Ishikawa (cell line): ENCODE data around the gene MEGF6.

Source experiments
- CEBPB ChIP-seq: IDR thresholded peaks from 2 replicates; pipeline ENCODE4 v1.6.1; 2012
- EP300 ChIP-seq: IDR thresholded peaks from 2 replicates; pipeline ENCODE4 v1.6.1; 2012; ENCODE audit warnings: borderline replicate concordance
- FOXM1 ChIP-seq: IDR thresholded peaks from 2 replicates; pipeline ENCODE4 v1.6.1; 2012; ENCODE audit warnings: low read depth, borderline replicate concordance
- MAX ChIP-seq: IDR thresholded peaks from 2 replicates; pipeline ENCODE4 v1.6.1; 2012
- NFIC ChIP-seq: IDR thresholded peaks from 2 replicates; pipeline ENCODE4 v1.6.1; 2012
- RAD21 ChIP-seq: IDR thresholded peaks from 2 replicates; pipeline ENCODE4 v1.6.1; 2012; ENCODE audit warnings: low read depth
- TAF1 ChIP-seq: IDR thresholded peaks from 2 replicates; pipeline ENCODE4 v1.6.1; 2012; ENCODE audit warnings: low read depth, mild to moderate bottlenecking
- YY1 ChIP-seq: IDR thresholded peaks from 2 replicates; pipeline ENCODE4 v1.6.1; 2012; ENCODE audit warnings: low read depth
- TF ChIP-seq, protein P1 (sequence below): IDR thresholded peaks from 2 replicates; pipeline ENCODE4 v1.6.1; 2012

DNA sequence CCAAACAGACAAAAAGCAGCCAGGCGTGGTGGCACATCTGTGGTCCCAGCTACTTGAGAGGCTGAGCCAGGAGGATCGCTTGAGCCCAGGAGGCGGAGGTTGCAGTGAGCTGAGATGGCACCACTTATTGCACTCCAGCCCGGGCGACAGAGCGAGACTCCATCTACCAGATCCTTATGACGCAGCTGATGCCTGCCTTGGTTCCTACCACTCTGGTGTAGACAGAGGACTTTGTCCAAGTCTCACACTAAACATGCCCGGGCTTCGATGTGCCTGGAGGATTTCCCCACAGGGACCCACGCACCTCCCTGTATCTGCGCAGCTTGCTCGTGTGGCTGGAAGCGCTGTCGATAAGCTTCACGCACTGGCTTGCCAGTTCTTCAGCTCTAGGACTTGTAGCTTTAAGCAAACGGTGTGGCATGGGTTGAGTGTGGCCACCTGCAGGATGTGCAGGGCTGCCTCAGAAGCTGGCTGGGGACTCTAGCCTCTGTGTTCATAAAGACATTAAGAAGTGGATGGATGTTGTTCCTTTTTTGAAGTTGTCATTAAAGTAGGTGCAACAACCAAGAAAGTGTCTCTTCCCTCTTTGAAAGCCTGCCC is 18.4 kb upstream of the MEGF6 start:
- TF ChIP-seq EP300 (no peak), RAD21 (no peak), TAF1 (no peak), NFIC (no peak), MAX (no peak), YY1 (no peak), CEBPB (no peak), FOXM1 (no peak)
- TF ChIP-seq, protein P1, sequence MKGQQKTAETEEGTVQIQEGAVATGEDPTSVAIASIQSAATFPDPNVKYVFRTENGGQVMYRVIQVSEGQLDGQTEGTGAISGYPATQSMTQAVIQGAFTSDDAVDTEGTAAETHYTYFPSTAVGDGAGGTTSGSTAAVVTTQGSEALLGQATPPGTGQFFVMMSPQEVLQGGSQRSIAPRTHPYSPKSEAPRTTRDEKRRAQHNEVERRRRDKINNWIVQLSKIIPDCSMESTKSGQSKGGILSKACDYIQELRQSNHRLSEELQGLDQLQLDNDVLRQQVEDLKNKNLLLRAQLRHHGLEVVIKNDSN = no peak
